Ascending aorta (tissue), 2 donors: Measurements from ENCODE around the gene ZNF536. TPM values are rescaled to one million over a fixed set of nuclear protein-coding genes. Genes with fewer than 3 reads are reported as not detected.

Source experiments
- DNase-seq, 2 donors: peaks; one replicate each; pipeline ENCODE4 v3.0.0-alpha.2; 2019; ENCODE audit warnings: low spot score in 2 of 2
- H3K27ac ChIP-seq, 2 donors: fragments of 200-600 bp; sonication (generic); one replicate each; pipeline ENCODE4 v1.5.1; 2016 to 2017; ENCODE audit warnings: mild to moderate bottlenecking in 1 of 2
- H3K27me3 ChIP-seq: fragments of 200-600 bp; sonication (generic); one replicate; pipeline ENCODE4 v1.5.1; 2017
- H3K36me3 ChIP-seq, 2 donors: fragments of 200-600 bp; sonication (generic); one replicate each; pipeline ENCODE4 v1.5.1; 2016
- H3K4me1 ChIP-seq, 2 donors: fragments of 200-600 bp; sonication (generic); one replicate each; pipeline ENCODE4 v1.5.1; 2016 to 2017; ENCODE audit warnings: mild to moderate bottlenecking in 1 of 2
- H3K4me3 ChIP-seq, 2 donors: fragments of 200-600 bp; sonication (generic); one replicate each; pipeline ENCODE4 v1.5.1; 2016 to 2017; ENCODE audit warnings: mild to moderate bottlenecking in 1 of 2
- H3K9me3 ChIP-seq, 2 donors: fragments of 200-600 bp; sonication (generic); one replicate each; pipeline ENCODE4 v1.5.1; 2016
- CTCF ChIP-seq, 3 experiments: fragments of 200-600 bp in 2 of 3; fragments of 450-650 bp in 1 of 3; sonication (generic) in 2 of 3; IDR thresholded peaks; one replicate each; pipeline ENCODE4 v1.5.1; 2016 to 2019; ENCODE audit warnings: antibody characterized with exemption in 3 of 3, mild to moderate bottlenecking in 1 of 3, moderate library complexity in 1 of 3
- intact Hi-C: fragments of 100-400 bp; cut with DNase I; formaldehyde crosslinking; loops from one replicate; pipeline ENCODE4 v1.15.1; 2023
- total RNA-seq: library from RNA; depleted of rRNA; stranded (reverse); fragments of >200 nt; gene quantifications from one replicate; pipeline ENCODE4 v1.1.0, GENCODE V29; 2016

ZNF536 gene
- total RNA-seq, 1 donor from 2014 or later, result not detected

- Histone ChIP-seq H3K4me3 (no peak overlapping the region), H3K9me3 (no peaks in the 10 kb centered on the region), H3K4me1 (no peaks in the 10 kb centered on the region), H3K36me3 (no peaks in the 10 kb centered on the region), H3K27ac (no peak overlapping the region), H3K27me3 (no peaks in the 10 kb centered on the region)
- no peak for TF ChIP-seq CTCF (IDR thresholded peaks at IDR 0.05)
- intact Hi-C loops, result no loop called here
- DNase-seq, result no peak
These were observed 195.5 kb downstream of the ZNF536 start for GRCh38 chr19:30567536-30568232.

- no peak for DNase-seq
- no peaks in the 10 kb centered on the region for H3K4me1 ChIP-seq
- H3K27ac ChIP-seq, result no peak overlapping the region
- TF ChIP-seq CTCF (IDR thresholded peaks at IDR 0.05), result no peak
- H3K9me3 ChIP-seq, result no peaks in the 10 kb centered on the region
- H3K4me3 ChIP-seq, result no peak overlapping the region
- intact Hi-C loops, result no loop called here
- no peaks in the 10 kb centered on the region for H3K27me3 ChIP-seq
- no peaks in the 10 kb centered on the region for H3K36me3 ChIP-seq
These were observed 198.0 kb downstream of the ZNF536 start for GRCh38 chr19:30570194-30570593.

- intact Hi-C loops, result no loop called here
- no peak overlapping the region for H3K4me3 ChIP-seq
- H3K27me3 ChIP-seq, result no peaks in the 10 kb centered on the region
- no peak overlapping the region for H3K27ac ChIP-seq
- DNase-seq, result no peak
- no peaks in the 10 kb centered on the region for H3K4me1 ChIP-seq
- H3K9me3 ChIP-seq, result no peaks in the 10 kb centered on the region
- TF ChIP-seq CTCF (IDR thresholded peaks at IDR 0.05), result no peak
- no peaks in the 10 kb centered on the region for H3K36me3 ChIP-seq
These were observed 205.4 kb downstream of the ZNF536 start for GRCh38 chr19:30577551-30578105.

- Histone ChIP-seq H3K27ac (no peak overlapping the region), H3K27me3 (no peaks in the 10 kb centered on the region), H3K4me1 (no peaks in the 10 kb centered on the region), H3K36me3 (no peaks in the 10 kb centered on the region), H3K9me3 (no peaks in the 10 kb centered on the region), H3K4me3 (no peak overlapping the region)
- no peak for DNase-seq
- intact Hi-C loops, result no loop called here
- no peak for TF ChIP-seq CTCF (IDR thresholded peaks at IDR 0.05)
These were observed 207.2 kb downstream of the ZNF536 start for GRCh38 chr19:30579419-30579818.

- no peaks in the 10 kb centered on the region for H3K4me1 ChIP-seq
- no peaks in the 10 kb centered on the region for H3K9me3 ChIP-seq
- no peaks in the 10 kb centered on the region for H3K27me3 ChIP-seq
- no peaks in the 10 kb centered on the region for H3K36me3 ChIP-seq
- intact Hi-C loops, result no loop called here
- DNase-seq, result no peak
- H3K4me3 ChIP-seq, result no peak overlapping the region
- no peak overlapping the region for H3K27ac ChIP-seq
- TF ChIP-seq CTCF (IDR thresholded peaks at IDR 0.05), result no peak
These were observed 208.5 kb downstream of the ZNF536 start for GRCh38 chr19:30580673-30581072.
